Pulmonary artery endothelial cell (primary cell): Measurements from ENCODE around the gene SULT1A3. TPM values are rescaled to one million over a fixed set of nuclear protein-coding genes. Genes with fewer than 3 reads are reported as not detected.
"Not testable (repeated sequence)": the region's sequence is repeated elsewhere in the genome, so short reads cannot be mapped to it uniquely, and the experiment has no call there.

Source experiments
- DNase-seq: peaks from one replicate; pipeline ENCODE4 v3.0.0-alpha.2; 2011; ENCODE audit warnings: low read depth, low spot score
- total RNA-seq: library from RNA; depleted of rRNA; stranded (reverse); fragments of >200 nt; gene quantifications from 2 replicates; pipeline ENCODE4 v1.2.3, GENCODE V29; 2014

SULT1A3 gene
- total RNA-seq, 1 donor from 2014 or later, result 2.5 TPM

DNA sequence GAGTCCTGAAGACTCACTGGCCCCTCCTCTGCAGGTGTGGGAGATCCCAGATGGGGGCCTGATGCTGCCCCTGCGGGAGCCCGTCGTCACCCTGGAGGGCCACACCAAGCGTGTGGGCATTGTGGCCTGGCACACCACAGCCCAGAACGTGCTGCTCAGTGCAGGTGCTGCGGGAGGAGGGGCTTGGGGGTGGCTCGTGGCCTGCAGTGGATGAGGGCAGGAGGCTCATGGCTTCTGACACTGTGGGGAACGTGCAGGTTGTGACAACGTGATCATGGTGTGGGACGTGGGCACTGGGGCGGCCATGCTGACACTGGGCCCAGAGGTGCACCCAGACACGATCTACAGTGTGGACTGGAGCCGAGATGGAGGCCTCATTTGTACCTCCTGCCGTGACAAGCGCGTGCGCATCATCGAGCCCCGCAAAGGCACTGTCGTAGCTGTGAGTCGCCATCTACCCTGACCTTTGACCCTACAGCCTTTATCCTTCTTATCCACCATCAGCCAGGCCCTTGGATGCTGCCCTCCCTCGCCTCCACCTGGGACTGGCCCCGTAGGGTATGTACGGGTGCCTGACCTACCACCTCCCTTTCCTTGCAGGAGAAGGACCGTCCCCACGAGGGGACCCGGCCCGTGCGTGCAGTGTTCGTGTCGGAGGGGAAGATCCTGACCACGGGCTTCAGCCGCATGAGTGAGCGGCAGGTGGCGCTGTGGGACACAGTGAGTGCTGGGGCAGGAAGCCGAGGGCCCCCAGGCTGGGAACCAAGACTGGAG lies 12.1 kb upstream of the SULT1A3 start:
- DNase-seq, result no peak

- DNase-seq, result no peak
These were observed 11.5 kb upstream of the SULT1A3 start for GRCh38 chr16:30187556-30187865.

DNA sequence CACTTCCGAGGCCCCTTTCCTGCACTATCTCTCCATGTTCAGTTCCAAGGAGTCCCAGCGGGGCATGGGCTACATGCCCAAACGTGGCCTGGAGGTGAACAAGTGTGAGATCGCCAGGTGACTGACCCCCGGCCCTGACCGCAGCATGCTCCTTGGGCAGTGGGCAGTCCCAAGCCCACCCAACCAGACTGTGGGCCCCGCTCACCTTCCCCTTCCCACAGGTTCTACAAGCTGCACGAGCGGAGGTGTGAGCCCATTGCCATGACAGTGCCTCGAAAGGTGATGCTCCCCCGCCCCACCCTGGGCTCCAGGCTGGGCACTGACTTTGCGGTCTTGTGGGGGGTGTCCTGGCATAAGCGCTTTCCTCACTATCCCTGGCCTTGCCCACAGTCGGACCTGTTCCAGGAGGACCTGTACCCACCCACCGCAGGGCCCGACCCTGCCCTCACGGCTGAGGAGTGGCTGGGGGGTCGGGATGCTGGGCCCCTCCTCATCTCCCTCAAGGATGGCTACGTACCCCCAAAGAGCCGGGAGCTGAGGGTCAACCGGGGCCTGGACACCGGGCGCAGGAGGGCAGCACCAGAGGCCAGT lies 11.0 kb upstream of the SULT1A3 start:
- no peak for DNase-seq

DNA sequence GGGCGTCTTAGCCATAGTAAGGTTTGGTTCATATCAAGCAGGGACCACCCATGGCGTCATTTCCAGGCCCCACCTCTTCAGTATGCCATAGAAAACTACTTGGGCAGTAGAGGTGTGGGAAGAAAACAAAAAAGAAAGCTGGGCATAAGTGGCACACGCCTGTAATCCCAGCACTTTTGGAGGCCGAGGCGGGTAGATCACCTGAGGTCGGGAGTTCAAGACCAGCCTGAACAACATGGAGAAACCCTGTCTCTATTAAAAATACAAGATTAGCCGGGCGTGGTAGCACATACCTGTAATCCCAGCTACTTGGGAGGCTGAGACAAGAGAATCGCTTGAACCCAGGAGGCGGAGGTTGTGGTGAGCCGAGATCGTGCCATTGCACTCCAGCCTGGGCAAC lies 7.9 kb upstream of the SULT1A3 start:
- DNase-seq, result not testable (repeated sequence)

DNA sequence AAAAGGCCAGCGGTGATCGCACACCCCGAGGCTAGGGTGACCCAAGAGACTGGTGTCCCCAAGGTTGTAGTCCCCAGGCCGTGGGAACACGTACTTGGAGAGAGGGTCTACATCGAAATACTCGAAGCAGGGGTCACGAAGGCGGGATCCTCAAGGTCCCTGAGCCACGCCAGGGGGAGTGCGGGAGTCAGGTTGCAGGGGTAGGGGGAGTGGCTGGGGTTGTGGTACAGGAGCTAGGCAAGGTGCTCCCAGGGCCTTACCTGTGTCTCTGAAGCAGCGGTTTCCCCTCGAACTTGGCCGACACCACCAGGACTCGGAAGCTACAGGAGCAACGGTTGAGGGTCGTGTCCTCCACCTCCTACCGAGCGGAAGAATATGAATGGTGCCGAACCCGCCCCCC lies 6.0 kb upstream of the SULT1A3 start:
- not testable (repeated sequence) for DNase-seq

DNA sequence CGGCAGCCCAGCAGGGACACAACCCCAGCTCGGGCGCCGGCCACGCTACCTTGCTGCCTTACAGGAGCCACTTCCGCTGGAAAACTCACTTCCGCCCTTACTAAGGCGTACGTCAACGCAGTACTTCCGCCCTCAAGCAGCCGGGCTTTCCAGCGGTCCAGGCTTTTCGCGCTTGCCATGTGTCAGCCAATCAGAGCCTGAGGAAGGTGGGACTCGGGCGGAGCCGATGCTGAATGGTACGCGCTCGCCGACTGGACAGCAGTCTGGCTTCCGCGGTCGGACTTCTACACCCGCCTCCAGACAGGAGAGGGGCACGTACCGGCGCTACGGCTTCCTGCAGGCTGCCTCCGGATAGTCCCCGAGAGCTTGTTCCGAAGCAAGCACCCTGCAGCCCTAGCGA lies 5.4 kb upstream of the SULT1A3 start, which contains the start of the genes BOLA2B and SLX1A:
Gene BOLA2B, minus strand, starts transcription at position 52 of the 400 bp plus-strand sequence. CDS start 71 bp downstream, outside the sequence.
Gene SLX1A, plus strand, starts transcription at position 261 of the 400 bp plus-strand sequence. CDS start 210 bp downstream, outside the sequence.
- not testable (repeated sequence) for DNase-seq

DNA sequence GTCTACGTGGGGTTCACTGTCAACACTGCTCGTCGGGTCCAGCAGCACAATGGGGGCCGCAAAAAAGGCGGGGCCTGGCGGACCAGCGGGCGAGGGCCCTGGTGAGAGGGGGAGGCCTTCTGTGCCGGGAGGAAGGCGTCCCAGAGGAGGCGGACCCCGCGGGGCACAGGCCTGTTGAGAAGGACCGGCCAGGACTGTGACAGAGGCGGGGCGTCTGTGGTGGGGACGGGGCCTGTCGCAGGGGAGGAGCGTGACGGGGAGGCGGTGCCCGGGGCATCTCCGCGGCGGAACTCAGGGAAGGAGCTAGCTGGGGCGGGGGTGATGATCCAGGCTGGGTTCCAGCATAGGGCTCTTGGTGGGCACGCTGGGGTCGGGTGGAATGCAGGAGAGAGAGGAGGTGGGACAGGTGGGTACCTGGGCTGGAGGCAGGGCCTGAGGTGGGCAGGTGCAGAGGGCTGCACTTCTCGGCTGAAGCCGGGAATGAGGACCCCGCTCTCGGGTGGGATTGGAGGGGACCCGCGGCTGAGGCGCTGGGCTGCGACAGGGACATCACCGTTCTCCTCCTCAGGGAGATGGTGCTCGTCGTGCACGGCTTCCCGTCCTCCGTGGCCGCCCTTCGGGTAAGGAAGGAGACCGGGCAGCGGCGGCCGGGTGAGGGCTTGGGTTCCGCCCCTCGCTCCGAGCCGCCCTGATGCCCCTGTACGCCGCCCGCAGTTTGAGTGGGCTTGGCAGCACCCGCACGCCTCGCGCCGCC lies 4.7 kb upstream of the SULT1A3 start:
- not testable (repeated sequence) for DNase-seq

DNA sequence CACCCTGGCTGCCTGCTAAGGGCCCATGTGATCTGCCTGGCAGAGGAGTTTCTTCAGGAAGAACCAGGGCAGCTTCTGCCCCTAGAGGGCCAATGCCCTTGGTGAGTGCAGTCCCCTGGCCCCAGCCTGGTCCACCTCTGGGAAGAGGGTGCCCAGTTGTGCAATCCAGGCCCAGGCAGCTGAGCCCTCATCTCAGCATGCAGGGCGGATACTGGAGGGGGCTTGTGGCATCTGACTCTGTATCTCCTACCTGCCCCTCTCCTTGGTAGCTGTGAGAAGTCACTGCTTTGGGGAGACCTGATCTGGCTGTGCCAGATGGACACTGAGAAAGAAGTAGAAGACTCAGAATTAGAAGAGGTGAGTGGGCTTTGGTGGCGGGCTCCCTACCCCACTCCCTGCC lies 2.1 kb upstream of the SULT1A3 start:
- not testable (repeated sequence) for DNase-seq

- not testable (repeated sequence) for DNase-seq
These were observed 721 bp downstream of the SULT1A3 start for GRCh38 chr16:30199608-30200343.

GRCh38 chr16:30205541-30206236 lies 6.6 kb downstream of the SULT1A3 start:
- not testable (repeated sequence) for DNase-seq

DNA sequence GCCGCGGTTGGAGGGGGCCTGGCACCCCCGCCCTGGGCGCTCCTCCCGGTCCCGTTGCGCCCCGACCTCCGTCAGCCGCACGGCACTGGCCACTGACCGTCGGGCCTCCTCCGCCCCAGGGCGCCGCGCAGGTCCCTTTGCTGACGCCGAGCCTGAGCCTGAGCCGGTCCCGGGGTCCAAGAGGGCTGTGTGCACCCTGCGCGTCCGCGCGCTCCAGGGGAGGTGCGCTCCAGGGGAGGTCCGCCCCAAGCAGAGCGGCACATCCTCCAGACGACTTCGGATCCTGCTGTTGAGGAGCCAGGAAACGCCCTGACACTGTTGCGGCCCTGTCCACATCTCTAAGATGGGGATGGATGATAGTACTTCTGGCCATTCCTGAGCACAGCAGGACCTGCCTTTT lies 7.2 kb downstream of the SULT1A3 start:
- DNase-seq, result not testable (repeated sequence)

- not testable (repeated sequence) for DNase-seq
These were observed 8.1 kb downstream of the SULT1A3 start for GRCh38 chr16:30207063-30207704.

DNA sequence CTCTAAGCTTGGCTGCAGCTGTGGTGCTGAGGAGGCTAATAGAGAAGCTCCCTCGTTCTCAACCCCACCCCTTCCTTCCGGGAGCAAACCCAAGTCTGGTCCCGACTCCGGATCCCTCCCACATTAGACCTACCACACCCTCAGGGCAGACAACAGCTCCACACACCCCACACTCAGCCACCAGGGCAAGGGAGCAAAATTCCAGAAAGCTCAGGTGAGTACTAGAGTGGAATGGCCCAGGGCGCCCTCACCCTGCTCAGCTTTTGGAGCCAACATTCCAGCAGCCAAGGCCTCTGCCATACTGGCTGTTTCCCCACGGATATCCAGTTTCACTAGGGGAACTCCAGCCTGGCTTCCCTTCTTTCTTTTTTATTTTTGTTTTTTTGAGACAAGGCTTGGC lies 10.0 kb downstream of the SULT1A3 start:
- not testable (repeated sequence) for DNase-seq

GRCh38 chr16:30211414-30211813 lies 12.4 kb downstream of the SULT1A3 start:
- DNase-seq, result not testable (repeated sequence)

DNA sequence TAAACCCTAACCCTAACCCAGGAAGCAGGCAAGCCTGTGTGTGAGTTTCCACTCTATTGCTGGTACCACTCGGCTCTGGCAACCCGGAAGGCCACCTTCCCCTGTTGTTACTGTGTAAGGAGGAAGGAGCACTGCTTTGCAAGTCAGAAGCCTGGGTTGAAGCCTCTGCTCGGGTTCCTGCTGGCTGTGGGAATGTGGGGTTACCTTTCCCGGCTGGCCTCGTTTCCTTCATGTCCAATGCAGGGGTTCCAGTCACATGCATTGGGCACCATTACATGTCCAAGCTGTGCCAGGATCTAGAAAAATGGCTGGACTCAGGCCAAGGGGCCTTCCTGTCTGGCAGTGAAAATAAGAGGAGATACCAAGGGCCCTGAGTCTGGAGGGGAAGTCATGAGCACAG lies 18.0 kb downstream of the SULT1A3 start:
- DNase-seq, result not testable (repeated sequence)

- DNase-seq, result not testable (repeated sequence)
These were observed 49.3 kb downstream of the SULT1A3 start, which contains the start of gene NPIPB13 for GRCh38 chr16:30248379-30248778. TSS of gene NPIPB13 (minus strand) at chr16:30248479. CDS start at chr16:30245573, 2,906 bp downstream.
